Ishikawa (cell line): ENCODE measurements around the gene LIG3.

ENCODE experiments used
- CEBPB ChIP-seq: IDR thresholded peaks from 2 replicates; pipeline ENCODE4 v1.6.1; 2012
- CREB1 ChIP-seq: IDR thresholded peaks from 2 replicates; pipeline ENCODE4 v1.6.1; 2012; ENCODE audit warnings: low read depth
- EGR1 ChIP-seq: IDR thresholded peaks from 2 replicates; pipeline ENCODE4 v1.6.1; 2012
- EP300 ChIP-seq: IDR thresholded peaks from 2 replicates; pipeline ENCODE4 v1.6.1; 2012; ENCODE audit warnings: borderline replicate concordance
- FOXM1 ChIP-seq: IDR thresholded peaks from 2 replicates; pipeline ENCODE4 v1.6.1; 2012; ENCODE audit warnings: low read depth, borderline replicate concordance
- MAX ChIP-seq: IDR thresholded peaks from 2 replicates; pipeline ENCODE4 v1.6.1; 2012
- NFIC ChIP-seq: IDR thresholded peaks from 2 replicates; pipeline ENCODE4 v1.6.1; 2012
- RAD21 ChIP-seq: IDR thresholded peaks from 2 replicates; pipeline ENCODE4 v1.6.1; 2012; ENCODE audit warnings: low read depth
- REST ChIP-seq: IDR thresholded peaks from 2 replicates; pipeline ENCODE4 v1.6.1; 2012; ENCODE audit warnings: low read depth, mild to moderate bottlenecking
- TAF1 ChIP-seq: IDR thresholded peaks from 2 replicates; pipeline ENCODE4 v1.6.1; 2012; ENCODE audit warnings: low read depth, mild to moderate bottlenecking
- TCF12 ChIP-seq: IDR thresholded peaks from 2 replicates; pipeline ENCODE4 v1.6.1; 2012; ENCODE audit warnings: low read depth
- TEAD4 ChIP-seq: IDR thresholded peaks from 2 replicates; pipeline ENCODE4 v1.6.1; 2012
- USF1 ChIP-seq: IDR thresholded peaks from 2 replicates; pipeline ENCODE4 v1.6.1; 2012
- YY1 ChIP-seq: IDR thresholded peaks from 2 replicates; pipeline ENCODE4 v1.6.1; 2012; ENCODE audit warnings: low read depth
- ZBTB7A ChIP-seq: IDR thresholded peaks from 2 replicates; pipeline ENCODE4 v1.6.1; 2012; ENCODE audit warnings: low read depth

Gene LIG3

GRCh38 chr17:35011671-35012216 is 31.4 kb downstream of the LIG3 start:
- TF ChIP-seq ZBTB7A = no peak
- no peak for TF ChIP-seq TEAD4
- TF ChIP-seq EGR1 = no peak
- TF ChIP-seq YY1 = no peak
- TF ChIP-seq MAX = no peak
- no peak for TF ChIP-seq REST
- no peak for TF ChIP-seq TCF12
- no peak for TF ChIP-seq EP300
- no peak for TF ChIP-seq CREB1
- no peak for TF ChIP-seq RAD21
- TF ChIP-seq TAF1 = no peak
- TF ChIP-seq CEBPB = no peak
- TF ChIP-seq FOXM1 = no peak

- no peak for TF ChIP-seq EP300
- TF ChIP-seq RAD21 = no peak
- TF ChIP-seq NFIC = no peak
- TF ChIP-seq FOXM1 = no peak
- no peak for TF ChIP-seq EGR1
- no peak for TF ChIP-seq ZBTB7A
These were observed 36.1 kb downstream of the LIG3 start for GRCh38 chr17:35016369-35016768.

GRCh38 chr17:35017021-35017420 is 36.7 kb downstream of the LIG3 start:
- no peak for TF ChIP-seq RAD21
- no peak for TF ChIP-seq ZBTB7A
- no peak for TF ChIP-seq YY1
- no peak for TF ChIP-seq CREB1
- TF ChIP-seq MAX = no peak

- TF ChIP-seq EP300 (no peak), TEAD4 (no peak), USF1 (no peak), CEBPB (no peak), EGR1 (no peak), YY1 (no peak), TAF1 (no peak), MAX (no peak), ZBTB7A (no peak), RAD21 (no peak)
These were observed 38.5 kb downstream of the LIG3 start for GRCh38 chr17:35018814-35019213.

GRCh38 chr17:35019386-35020179 is 39.3 kb downstream of the LIG3 start:
- no peak for TF ChIP-seq REST
- TF ChIP-seq USF1 = no peak
- no peak for TF ChIP-seq TEAD4
- TF ChIP-seq CREB1 = no peak
- no peak for TF ChIP-seq TAF1
